CD4-positive, alpha-beta T cell (primary cell): ENCODE measurements around the gene PLCD4. TPM values are rescaled to one million over a fixed set of nuclear protein-coding genes. Genes with fewer than 3 reads are reported as not detected.

ENCODE experiments used
- ATAC-seq: fragments of 200-7000 bp; cut with Tn5 transposase; one replicate; pipeline ENCODE4 v1.10.0; 2022; ENCODE audit warnings: mild to moderate bottlenecking; ENCODE audit not compliant: poor library complexity
- CTCF ChIA-PET: fragments of 350-600 bp; sonication (Branson Sonifier 250); formaldehyde crosslinking; loops from one replicate; lab custom pipeline; 2021; ENCODE audit warnings: antibody characterized with exemption, inconsistent platforms; lab: Charles Lee
- POLR2A ChIA-PET: fragments of 350-600 bp; sonication (Branson Sonifier 250); formaldehyde crosslinking; loops from one replicate; lab custom pipeline; 2021; ENCODE audit warnings: antibody characterized with exemption, inconsistent platforms; lab: Charles Lee
- DNase-seq, 14 experiments: peaks; one replicate each; pipeline ENCODE4 v3.0.0-alpha.2; 2013 to 2020; ENCODE audit warnings: mixed read lengths in 2 of 14
- H3K27ac ChIP-seq, 2 donors: one replicate each; pipeline versions ENCODE4 v1.5.1 to v1.7.0; 2013; ENCODE audit warnings: low read length in 2 of 2, low read depth in 1 of 2, mild to moderate bottlenecking in 1 of 2
- H3K27me3 ChIP-seq, 2 experiments: 1 replicate in 1 of 2; 2 replicates in 1 of 2; pipeline versions ENCODE4 v1.6.1 to v1.7.0; 2013; ENCODE audit warnings: low read length in 2 of 2, control low read depth in 1 of 2, mild to moderate bottlenecking in 1 of 2, moderate library complexity in 1 of 2; ENCODE audit not compliant: insufficient read depth in 2 of 2, control insufficient read depth in 1 of 2
- H3K36me3 ChIP-seq: one replicate; pipeline ENCODE4 v1.6.1; 2013; ENCODE audit warnings: low read length, control low read depth; ENCODE audit not compliant: insufficient read depth
- H3K4me1 ChIP-seq: one replicate; pipeline ENCODE4 v1.6.1; 2013; ENCODE audit warnings: low read length, control low read depth; ENCODE audit not compliant: insufficient read depth
- H3K4me3 ChIP-seq: one replicate; pipeline ENCODE4 v1.5.1; 2013; ENCODE audit warnings: mild to moderate bottlenecking, low read length, moderate library complexity
- H3K9me3 ChIP-seq, 2 experiments: 1 replicate in 1 of 2; 2 replicates in 1 of 2; pipeline versions ENCODE4 v1.6.1 to v1.7.0; 2013; ENCODE audit warnings: low read length in 2 of 2, mild to moderate bottlenecking in 2 of 2, control low read depth in 1 of 2, moderate library complexity in 1 of 2; ENCODE audit not compliant: control insufficient read depth in 1 of 2, insufficient read depth in 1 of 2
- H3K27ac Mint-ChIP-seq: one replicate; pipeline ENCODE4 v1.8.0; 2020; ENCODE audit warnings: mixed read lengths
- H3K27me3 Mint-ChIP-seq: one replicate; pipeline ENCODE4 v1.8.0; 2021; ENCODE audit warnings: mixed read lengths
- H3K36me3 Mint-ChIP-seq: one replicate; pipeline ENCODE4 v1.8.0; 2021; ENCODE audit warnings: low read depth, mixed read lengths
- H3K4me1 Mint-ChIP-seq: one replicate; pipeline ENCODE4 v1.8.0; 2021; ENCODE audit warnings: low read depth, mixed read lengths
- H3K4me3 Mint-ChIP-seq: one replicate; pipeline ENCODE4 v1.8.0; 2020; ENCODE audit warnings: mild to moderate bottlenecking, mixed read lengths
- H3K9me3 Mint-ChIP-seq: one replicate; pipeline ENCODE4 v1.8.0; 2020; ENCODE audit warnings: mixed read lengths
- CTCF ChIP-seq: fragments of 200-600 bp; IDR thresholded peaks from one replicate; pipeline ENCODE4 v1.8.0; 2022; ENCODE audit warnings: antibody characterized with exemption, mild to moderate bottlenecking
- intact Hi-C, 2 experiments: fragments of 100-400 bp; cut with DNase I in 1 of 2; cut with micrococcal nuclease in 1 of 2; formaldehyde crosslinking; loops; one replicate each; pipeline versions ENCODE4 v1.15.1 to v1.9.0; 2023 to 2025; cut with DNase I, micrococcal nuclease
- total RNA-seq, 174 experiments: library from RNA in 2 of 174; stranded (reverse) in 2 of 174; gene quantifications; one replicate each; pipeline ENCODE4 v1.2.3 and lab custom pipeline; 2021 to 2026

Gene PLCD4
- total RNA-seq, 2 experiments from 2014 or later: 0.25 to 0.77 TPM

- H3K4me3 Mint-ChIP-seq: no peak overlapping the region
- Histone ChIP-seq H3K4me3 (no peak overlapping the region), H3K27me3 (no peaks in the 10 kb centered on the region), H3K27ac (no peak overlapping the region), H3K4me1 (no peaks in the 10 kb centered on the region), H3K9me3 (no peaks in the 10 kb centered on the region), H3K36me3 (no peaks in the 10 kb centered on the region)
- no peak for TF ChIP-seq CTCF
- H3K36me3 Mint-ChIP-seq: no peaks in the 10 kb centered on the region
- no peak for ATAC-seq
- CTCF ChIA-PET: no interaction called here
- peaks cover 5% of the 10 kb centered on the region for H3K4me1 Mint-ChIP-seq
- intact Hi-C loops: no loop called here
- H3K27me3 Mint-ChIP-seq: no peaks in the 10 kb centered on the region
- DNase-seq: no peak
- POLR2A ChIA-PET: no interaction called here
- no peaks in the 10 kb centered on the region for H3K9me3 Mint-ChIP-seq
- H3K27ac Mint-ChIP-seq: no peak overlapping the region
These were observed 15.1 kb downstream of the PLCD4 start for GRCh38 chr2:218622606-218623365.

GRCh38 chr2:218623366-218623705 lies 15.6 kb downstream of the PLCD4 start:
- Histone ChIP-seq H3K27me3 (no peaks in the 10 kb centered on the region), H3K36me3 (no peaks in the 10 kb centered on the region), H3K9me3 (no peaks in the 10 kb centered on the region), H3K4me3 (no peak overlapping the region), H3K4me1 (no peaks in the 10 kb centered on the region), H3K27ac (no peak overlapping the region)
- Mint-ChIP-seq H3K27me3 (no peaks in the 10 kb centered on the region), H3K4me1 (peaks cover 5% of the 10 kb centered on the region), H3K4me3 (no peak overlapping the region), H3K36me3 (no peaks in the 10 kb centered on the region), H3K27ac (no peak overlapping the region), H3K9me3 (no peaks in the 10 kb centered on the region)
- DNase-seq (no peak), ATAC-seq (no peak)
- intact Hi-C loops: no loop called here
- CTCF ChIA-PET: no interaction called here
- no peak for TF ChIP-seq CTCF
- POLR2A ChIA-PET: no interaction called here

- no peaks in the 10 kb centered on the region for H3K9me3 ChIP-seq
- TF ChIP-seq CTCF: no peak
- H3K9me3 Mint-ChIP-seq: no peaks in the 10 kb centered on the region
- H3K27ac Mint-ChIP-seq: no peak overlapping the region
- DNase-seq (no peak), ATAC-seq (no peak)
- ChIA-PET POLR2A (no interaction called here), CTCF (no interaction called here)
- H3K27me3 Mint-ChIP-seq: no peaks in the 10 kb centered on the region
- no peak overlapping the region for H3K4me3 Mint-ChIP-seq
- peaks cover 5% of the 10 kb centered on the region for H3K4me1 Mint-ChIP-seq
- H3K36me3 Mint-ChIP-seq: no peaks in the 10 kb centered on the region
- no peaks in the 10 kb centered on the region for H3K27me3 ChIP-seq
- H3K36me3 ChIP-seq: no peaks in the 10 kb centered on the region
- no peak overlapping the region for H3K4me3 ChIP-seq
- H3K4me1 ChIP-seq: no peaks in the 10 kb centered on the region
- intact Hi-C loops: no loop called here
- no peak overlapping the region for H3K27ac ChIP-seq
These were observed 18.7 kb downstream of the PLCD4 start for GRCh38 chr2:218626369-218626768.
